IMR-90 (cell line): ENCODE data around the gene RAG1. TPM values are rescaled to one million over a fixed set of nuclear protein-coding genes. Genes with fewer than 3 reads are reported as not detected.

ENCODE experiments used
- ATAC-seq: fragments of 200-7000 bp; cut with Tn5 transposase; 2 replicates; pipeline ENCODE4 v1.9.1; 2020; ENCODE audit warnings: low read depth, mild to moderate bottlenecking, moderate library complexity
- BruUV-seq: library from RNA; stranded (reverse); fragments of 400-500 nt; replicated peaks from 2 replicates; lab custom pipeline; 2021; lab: Mats Ljungman, UMichigan
- CTCF ChIA-PET: fragments of 300-600 bp; formaldehyde crosslinking; extraction: SDS; loops from one replicate; lab custom pipeline; 2021; ENCODE audit warnings: antibody characterized with exemption; lab: Yijun Ruan, JAX
- POLR2A ChIA-PET: fragments of 300-600 bp; sonication (Branson Sonifier 250); formaldehyde crosslinking; loops from one replicate; lab custom pipeline; 2022; ENCODE audit warnings: antibody characterized with exemption; ENCODE audit not compliant: unreplicated experiment; lab: Charles Lee
- DNase-seq: peaks from one replicate; pipeline ENCODE4 v3.0.0; 2013
- H2AFZ ChIP-seq: replicated peaks from 2 replicates; pipeline ENCODE3; 2013; ENCODE audit warnings: low read length, mild to moderate bottlenecking; ENCODE audit not compliant: poor library complexity
- H2AK5ac ChIP-seq: 2 replicates; pipeline ENCODE4 v1.6.1; 2013; ENCODE audit warnings: low read depth, low read length, inconsistent platforms
- H2AK9ac ChIP-seq: replicated peaks from 2 replicates; pipeline ENCODE3; 2013; ENCODE audit warnings: mild to moderate bottlenecking, low read depth, low read length, moderate library complexity; ENCODE audit not compliant: poor library complexity
- H2BK120ac ChIP-seq: 2 replicates; pipeline ENCODE4 v1.6.1; 2013; ENCODE audit warnings: low read depth, low read length, inconsistent platforms
- H2BK15ac ChIP-seq: 3 replicates; pipeline ENCODE4 v1.6.1; 2013; ENCODE audit warnings: low read depth, low read length, inconsistent platforms
- H2BK20ac ChIP-seq: 2 replicates; pipeline ENCODE4 v1.6.1; 2013; ENCODE audit warnings: low read depth, mild to moderate bottlenecking, inconsistent platforms, low read length, moderate library complexity
- H2BK5ac ChIP-seq: 2 replicates; pipeline ENCODE4 v1.6.1; 2013; ENCODE audit warnings: mild to moderate bottlenecking, low read depth, low read length, inconsistent platforms; ENCODE audit not compliant: poor library complexity, severe bottlenecking
- H3K14ac ChIP-seq: replicated peaks from 2 replicates; pipeline ENCODE4 v1.6.1; 2013; ENCODE audit warnings: low read depth, low read length, inconsistent platforms
- H3K18ac ChIP-seq: 2 replicates; pipeline ENCODE4 v1.6.1; 2013; ENCODE audit warnings: low read depth, low read length, control low read depth
- H3K23ac ChIP-seq: 2 replicates; pipeline ENCODE4 v1.6.1; 2013; ENCODE audit warnings: low read depth, low read length, inconsistent platforms
- H3K27ac ChIP-seq: 2 replicates; pipeline ENCODE4 v1.5.1; 2013; ENCODE audit warnings: mild to moderate bottlenecking, control low read depth, low read length; ENCODE audit not compliant: insufficient read depth
- H3K27me3 ChIP-seq: 2 replicates; pipeline ENCODE4 v1.6.1; 2013; ENCODE audit warnings: low read length; ENCODE audit not compliant: control insufficient read depth, insufficient read depth
- H3K36me3 ChIP-seq: 2 replicates; pipeline ENCODE4 v1.6.1; 2013; ENCODE audit warnings: low read length, mixed read lengths; ENCODE audit not compliant: control insufficient read depth, insufficient read depth
- H3K4ac ChIP-seq: 2 replicates; pipeline ENCODE4 v1.6.1; 2013; ENCODE audit warnings: low read depth, low read length, inconsistent platforms
- H3K4me1 ChIP-seq: 2 replicates; pipeline ENCODE4 v1.6.1; 2013; ENCODE audit warnings: low read length, mixed read lengths; ENCODE audit not compliant: control insufficient read depth, insufficient read depth
- H3K4me2 ChIP-seq: 2 replicates; pipeline ENCODE4 v1.6.1; 2013; ENCODE audit warnings: low read depth, mild to moderate bottlenecking, control low read depth, low read length, moderate library complexity
- H3K4me3 ChIP-seq: 2 replicates; pipeline ENCODE4 v1.5.1; 2013; ENCODE audit warnings: low read depth, mild to moderate bottlenecking, control low read depth, low read length, moderate library complexity; ENCODE audit not compliant: insufficient read depth
- H3K56ac ChIP-seq: 2 replicates; pipeline ENCODE4 v1.6.1; 2013; ENCODE audit warnings: low read length, inconsistent platforms; ENCODE audit not compliant: insufficient read depth; ENCODE audit errors: extremely low read depth
- H3K79me1 ChIP-seq, 2 experiments: 2 replicates each; pipeline ENCODE4 v1.6.1; 2013; ENCODE audit warnings: low read length in 2 of 2, inconsistent platforms in 1 of 2, low read depth in 1 of 2
- H3K9ac ChIP-seq: 2 replicates; pipeline ENCODE4 v1.6.1; 2013; ENCODE audit warnings: low read depth, low read length, control low read depth
- H3K9me1 ChIP-seq: 2 replicates; pipeline ENCODE4 v1.6.1; 2013; ENCODE audit warnings: low read length, inconsistent platforms; ENCODE audit not compliant: insufficient read depth
- H3K9me3 ChIP-seq: 2 replicates; pipeline ENCODE4 v1.6.1; 2013; ENCODE audit warnings: low read length; ENCODE audit not compliant: control insufficient read depth, insufficient read depth
- H4K20me1 ChIP-seq: 2 replicates; pipeline ENCODE4 v1.6.1; 2013; ENCODE audit warnings: low read length, inconsistent platforms; ENCODE audit not compliant: insufficient read depth
- H4K5ac ChIP-seq: 2 replicates; pipeline ENCODE4 v1.6.1; 2013; ENCODE audit warnings: mild to moderate bottlenecking, low read depth, low read length, control low read depth
- H4K8ac ChIP-seq, 2 experiments: 2 replicates each; pipeline ENCODE4 v1.6.1; 2013; ENCODE audit warnings: low read depth in 2 of 2, low read length in 2 of 2, control low read depth in 1 of 2, inconsistent platforms in 1 of 2
- H4K91ac ChIP-seq: 2 replicates; pipeline ENCODE4 v1.6.1; 2013; ENCODE audit warnings: low read depth, low read length, inconsistent platforms; ENCODE audit not compliant: insufficient read depth
- CEBPB ChIP-seq: IDR thresholded peaks from 2 replicates; pipeline ENCODE4 v1.6.1; 2012; ENCODE audit warnings: low read depth, low read length, improper control_type of control experiment
- CHD1 ChIP-seq: IDR thresholded peaks from 2 replicates; pipeline ENCODE4 v1.6.1; 2012; ENCODE audit warnings: low read depth, low read length, improper control_type of control experiment
- FOS ChIP-seq: fragments of 150-350 bp; IDR thresholded peaks from 2 replicates; pipeline ENCODE4 v1.6.1; 2016; ENCODE audit warnings: low read depth, low read length
- MAFK ChIP-seq: IDR thresholded peaks from 2 replicates; pipeline ENCODE4 v1.6.1; 2012; ENCODE audit warnings: low read depth, low read length, improper control_type of control experiment
- MAZ ChIP-seq: IDR thresholded peaks from 2 replicates; pipeline ENCODE4 v1.6.1; 2012; ENCODE audit warnings: low read depth, mild to moderate bottlenecking, low read length, improper control_type of control experiment, moderate library complexity, borderline replicate concordance
- MXI1 ChIP-seq: IDR thresholded peaks from 2 replicates; pipeline ENCODE4 v1.6.1; 2012; ENCODE audit warnings: low read depth, mild to moderate bottlenecking, low read length, moderate library complexity, borderline replicate concordance
- NFE2L2 ChIP-seq: fragments of 150-350 bp; IDR thresholded peaks from 2 replicates; pipeline ENCODE4 v1.6.1; 2016; ENCODE audit warnings: low read depth, mild to moderate bottlenecking, low read length
- POLR2A ChIP-seq: IDR thresholded peaks from 2 replicates; pipeline ENCODE4 v1.6.1; 2012; ENCODE audit warnings: mild to moderate bottlenecking, low read depth, low read length
- RAD21 ChIP-seq: IDR thresholded peaks from 2 replicates; pipeline ENCODE4 v1.6.1; 2012; ENCODE audit warnings: low read length, improper control_type of control experiment
- RCOR1 ChIP-seq: IDR thresholded peaks from 2 replicates; pipeline ENCODE4 v1.6.1; 2012; ENCODE audit warnings: mild to moderate bottlenecking, low read length, improper control_type of control experiment; ENCODE audit not compliant: insufficient replicate concordance
- RFX5 ChIP-seq: IDR thresholded peaks from 2 replicates; pipeline ENCODE4 v1.8.0; 2012; ENCODE audit warnings: low read depth, mild to moderate bottlenecking, low read length, moderate library complexity
- SMC3 ChIP-seq: fragments of 150-350 bp; IDR thresholded peaks from 2 replicates; pipeline ENCODE4 v1.6.1; 2016; ENCODE audit warnings: low read depth, mild to moderate bottlenecking, antibody characterized with exemption, low read length, moderate library complexity
- WGBS, 2 experiments: methylation state at CpG; one replicate each; pipeline versions ENCODE4 v1.1.5 to v1.1.7; 2013; ENCODE audit warnings: missing lambda C conversion rate in 2 of 2; ENCODE audit not compliant: insufficient read length in 1 of 2; ENCODE audit errors: extremely low coverage in 2 of 2; 5-methylcytosine and 5-hydroxymethylcytosine counted together
- dilution Hi-C: fragments of 300-500 bp; cut with HindIII; formaldehyde crosslinking; loops from one replicate; pipeline ENCODE4 v1.14.3; 2018; ENCODE audit warnings: low sequenced_read_pairs; ENCODE audit not compliant: unreplicated experiment
- in situ Hi-C: fragments of 300-500 bp; cut with MboI; formaldehyde crosslinking; loops from 3 replicates; pipeline ENCODE4 v1.14.3; 2019; ENCODE audit warnings: low sequenced_read_pairs, inconsistent platforms, mixed read lengths
- intact Hi-C: fragments of 100-400 bp; cut with micrococcal nuclease; formaldehyde crosslinking; loops from 2 replicates; pipeline ENCODE4 v1.10.0; 2022
- polyA plus RNA-seq, 3 experiments: library from polyadenylated mRNA; depleted of rRNA; stranded (reverse); fragments of >200 nt; gene quantifications; 2 replicates each; pipeline ENCODE4 v1.2.3, GENCODE V29; 2012; ENCODE audit warnings: low replicate concordance in 1 of 3
- total RNA-seq: library from RNA; depleted of rRNA; stranded (reverse); fragments of >200 nt; gene quantifications from 2 replicates; pipeline ENCODE4 v1.2.3, GENCODE V29; 2012
- TF ChIP-seq, protein P1 (sequence below): fragments of 150-350 bp; IDR thresholded peaks from 2 replicates; pipeline ENCODE4 v1.6.1; 2016; ENCODE audit warnings: low read depth, mild to moderate bottlenecking, low read length, moderate library complexity, borderline replicate concordance
- TF ChIP-seq, protein P2 (sequence below): conservative IDR thresholded peaks from 2 replicates; pipeline ENCODE4 v1.5.1; 2012; ENCODE audit warnings: mild to moderate bottlenecking, low read depth, low read length, improper control_type of control experiment
- TF ChIP-seq, protein P3 (sequence below): fragments of 150-350 bp; IDR thresholded peaks from 2 replicates; pipeline ENCODE4 v1.6.1; 2017; ENCODE audit warnings: mild to moderate bottlenecking, antibody characterized with exemption, low read length, low read depth

The RAG1 gene
- total and polyA plus RNA-seq, 2 of the 4 experiments (the other 2 are of a cell fraction): 0.14 to 0.72 TPM

DNA sequence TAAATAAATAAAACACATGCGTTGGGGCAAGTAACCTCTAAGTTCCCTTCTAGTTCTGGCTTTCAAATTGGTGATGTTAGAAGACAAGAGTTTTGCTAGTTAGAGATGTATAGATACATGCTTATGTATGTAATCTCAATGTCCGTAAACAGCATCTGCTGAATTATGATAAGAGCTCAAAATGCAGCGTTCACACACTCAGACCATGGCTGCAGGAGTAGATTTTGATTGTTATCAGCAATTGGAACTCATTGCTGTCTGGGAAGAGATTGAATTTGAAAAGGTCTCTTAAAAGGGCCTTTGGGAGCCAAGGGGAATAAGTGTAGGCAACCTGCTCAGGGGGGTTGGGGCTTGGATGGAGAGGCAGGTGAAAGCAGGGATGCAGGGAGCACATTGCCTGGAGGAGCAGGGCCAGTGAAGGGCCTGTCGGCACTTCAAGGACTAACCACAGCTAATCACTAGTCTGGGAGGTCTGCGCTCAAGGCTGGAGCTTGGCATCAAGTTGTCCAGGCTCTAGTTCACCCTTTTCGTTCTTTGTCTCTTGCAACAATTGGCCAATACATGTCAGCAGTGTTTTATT is 2.7 kb upstream of the RAG1 start:
- Histone ChIP-seq H2BK15ac (no peak overlapping the region), H3K18ac (no peak overlapping the region), H3K4ac (no peak overlapping the region), H3K79me1 (no peaks in the 10 kb centered on the region), H3K27ac (no peak overlapping the region), H4K8ac (no peak overlapping the region), H4K91ac (no peak overlapping the region), H3K9me1 (no peaks in the 10 kb centered on the region), H3K23ac (no peak overlapping the region), H3K9ac (no peak overlapping the region), H3K4me1 (no peaks in the 10 kb centered on the region), H2BK5ac (no peak overlapping the region), H2BK120ac (no peak overlapping the region), H4K5ac (no peak overlapping the region), H3K4me3 (no peak overlapping the region), H3K9me3 (no peaks in the 10 kb centered on the region), H3K56ac (no peak overlapping the region), H3K36me3 (no peaks in the 10 kb centered on the region), H3K14ac (no peak overlapping the region), H2AK9ac (no peak overlapping the region), H3K4me2 (no peak overlapping the region), H2AK5ac (no peak overlapping the region), H3K27me3 (peaks cover 26% of the 10 kb centered on the region), H2BK20ac (no peak overlapping the region), H2AFZ (no peak overlapping the region), H4K20me1 (no peaks in the 10 kb centered on the region)
- ATAC-seq (no peak), DNase-seq (no peak)
- no TSS peak for BruUV-seq
- intact Hi-C loops (no loop called here), dilution Hi-C loops (no loop called here), in situ Hi-C loops (no loop called here)
- ChIA-PET POLR2A (no interaction called here), CTCF (interaction anchor here (0.7 to 6.0 kb wide), 9 partner anchors 12 to 401 kb away, joined by 3 to 44 read pairs (median 5); no protein-coding TSS in a partner anchor)
- TF ChIP-seq RAD21 (no peak), MAFK (no peak), POLR2A (no peak), MXI1 (no peak), NFE2L2 (no peak), RFX5 (no peak), SMC3 (no peak), CEBPB (no peak), CHD1 (no peak), MAZ (no peak), RCOR1 (no peak), FOS (no peak)
- TF ChIP-seq, protein P1, sequence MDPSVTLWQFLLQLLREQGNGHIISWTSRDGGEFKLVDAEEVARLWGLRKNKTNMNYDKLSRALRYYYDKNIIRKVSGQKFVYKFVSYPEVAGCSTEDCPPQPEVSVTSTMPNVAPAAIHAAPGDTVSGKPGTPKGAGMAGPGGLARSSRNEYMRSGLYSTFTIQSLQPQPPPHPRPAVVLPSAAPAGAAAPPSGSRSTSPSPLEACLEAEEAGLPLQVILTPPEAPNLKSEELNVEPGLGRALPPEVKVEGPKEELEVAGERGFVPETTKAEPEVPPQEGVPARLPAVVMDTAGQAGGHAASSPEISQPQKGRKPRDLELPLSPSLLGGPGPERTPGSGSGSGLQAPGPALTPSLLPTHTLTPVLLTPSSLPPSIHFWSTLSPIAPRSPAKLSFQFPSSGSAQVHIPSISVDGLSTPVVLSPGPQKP: no peak
- TF ChIP-seq, protein P2, sequence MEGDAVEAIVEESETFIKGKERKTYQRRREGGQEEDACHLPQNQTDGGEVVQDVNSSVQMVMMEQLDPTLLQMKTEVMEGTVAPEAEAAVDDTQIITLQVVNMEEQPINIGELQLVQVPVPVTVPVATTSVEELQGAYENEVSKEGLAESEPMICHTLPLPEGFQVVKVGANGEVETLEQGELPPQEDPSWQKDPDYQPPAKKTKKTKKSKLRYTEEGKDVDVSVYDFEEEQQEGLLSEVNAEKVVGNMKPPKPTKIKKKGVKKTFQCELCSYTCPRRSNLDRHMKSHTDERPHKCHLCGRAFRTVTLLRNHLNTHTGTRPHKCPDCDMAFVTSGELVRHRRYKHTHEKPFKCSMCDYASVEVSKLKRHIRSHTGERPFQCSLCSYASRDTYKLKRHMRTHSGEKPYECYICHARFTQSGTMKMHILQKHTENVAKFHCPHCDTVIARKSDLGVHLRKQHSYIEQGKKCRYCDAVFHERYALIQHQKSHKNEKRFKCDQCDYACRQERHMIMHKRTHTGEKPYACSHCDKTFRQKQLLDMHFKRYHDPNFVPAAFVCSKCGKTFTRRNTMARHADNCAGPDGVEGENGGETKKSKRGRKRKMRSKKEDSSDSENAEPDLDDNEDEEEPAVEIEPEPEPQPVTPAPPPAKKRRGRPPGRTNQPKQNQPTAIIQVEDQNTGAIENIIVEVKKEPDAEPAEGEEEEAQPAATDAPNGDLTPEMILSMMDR: no peak
- TF ChIP-seq, protein P3, sequence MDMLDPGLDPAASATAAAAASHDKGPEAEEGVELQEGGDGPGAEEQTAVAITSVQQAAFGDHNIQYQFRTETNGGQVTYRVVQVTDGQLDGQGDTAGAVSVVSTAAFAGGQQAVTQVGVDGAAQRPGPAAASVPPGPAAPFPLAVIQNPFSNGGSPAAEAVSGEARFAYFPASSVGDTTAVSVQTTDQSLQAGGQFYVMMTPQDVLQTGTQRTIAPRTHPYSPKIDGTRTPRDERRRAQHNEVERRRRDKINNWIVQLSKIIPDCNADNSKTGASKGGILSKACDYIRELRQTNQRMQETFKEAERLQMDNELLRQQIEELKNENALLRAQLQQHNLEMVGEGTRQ: no peak
- WGBS, 2 experiments: 40% methylated on average over 1 of the region's 6 CpGs; no CpG with 5 or more reads in 1 of the 2 experiments
